IPS DF 6.9 (cell line): ENCODE data around the gene GJB4.

Experiments used
- DNase-seq: peaks from one replicate; pipeline ENCODE4 v3.0.0-alpha.2; 2013; ENCODE audit warnings: low read depth, low spot score
- H3K27ac ChIP-seq: one replicate; pipeline ENCODE4 v1.5.1; 2013; ENCODE audit warnings: low read length, control low read depth
- H3K27me3 ChIP-seq: 2 replicates; pipeline ENCODE4 v1.6.1; 2013; ENCODE audit warnings: mild to moderate bottlenecking, low read length; ENCODE audit not compliant: control insufficient read depth, insufficient read depth
- H3K36me3 ChIP-seq: 2 replicates; pipeline ENCODE4 v1.6.1; 2013; ENCODE audit warnings: low read length; ENCODE audit not compliant: control insufficient read depth, insufficient read depth
- H3K4me1 ChIP-seq: 2 replicates; pipeline ENCODE4 v1.6.1; 2013; ENCODE audit warnings: low read length; ENCODE audit not compliant: control insufficient read depth, insufficient read depth
- H3K4me3 ChIP-seq: 2 replicates; pipeline ENCODE4 v1.5.1; 2013; ENCODE audit warnings: mild to moderate bottlenecking, low read length
- H3K9me3 ChIP-seq: 2 replicates; pipeline ENCODE4 v1.6.1; 2013; ENCODE audit warnings: low read length, inconsistent platforms; ENCODE audit not compliant: control insufficient read depth, insufficient read depth
- WGBS: extraction: QIAGEN DNeasy Blood & Tissue Kit; methylation state at CpG from one replicate; pipeline ENCODE4 v1.1.7; 2013; ENCODE audit warnings: mixed read lengths, missing lambda C conversion rate; ENCODE audit not compliant: insufficient read length, insufficient coverage; 5-methylcytosine and 5-hydroxymethylcytosine counted together

GJB4 gene

GRCh38 chr1:34746785-34747637 lies 12.5 kb upstream of the GJB4 start:
- Histone ChIP-seq H3K27me3 (no peaks in the 10 kb centered on the region), H3K36me3 (no peaks in the 10 kb centered on the region), H3K4me1 (0 out of 2 replicates have a peak, but pooled peaks cover 1% of the 10 kb centered on the region), H3K9me3 (no peaks in the 10 kb centered on the region), H3K4me3 (no peak overlapping the region), H3K27ac (no peak overlapping the region)
- DNase-seq = no peak
- no CpG with 5 or more reads among the region's 18 CpGs for whole genome bisulfite sequencing

- DNase-seq = no peak
- 0 out of 2 replicates have a peak, but pooled peaks cover 1% of the 10 kb centered on the region for H3K4me1 ChIP-seq
- no peaks in the 10 kb centered on the region for H3K27me3 ChIP-seq
- WGBS = no CpG with 5 or more reads among the region's 6 CpGs
- no peaks in the 10 kb centered on the region for H3K36me3 ChIP-seq
- no peak overlapping the region for H3K4me3 ChIP-seq
- H3K27ac ChIP-seq = no peak overlapping the region
- H3K9me3 ChIP-seq = no peaks in the 10 kb centered on the region
Observed at GRCh38 chr1:34747638-34747941, 11.9 kb upstream of the GJB4 start.

- H3K27me3 ChIP-seq = no peaks in the 10 kb centered on the region
- 0 out of 2 replicates have a peak, but pooled peaks cover 1% of the 10 kb centered on the region for H3K4me1 ChIP-seq
- H3K9me3 ChIP-seq = no peaks in the 10 kb centered on the region
- DNase-seq = no peak
- WGBS = no CpG with 5 or more reads among the region's 8 CpGs
- H3K4me3 ChIP-seq = no peak overlapping the region
- no peaks in the 10 kb centered on the region for H3K36me3 ChIP-seq
- no peak overlapping the region for H3K27ac ChIP-seq
Observed at GRCh38 chr1:34749992-34750391, 9.5 kb upstream of the GJB4 start.

GRCh38 chr1:34750610-34751009 lies 8.9 kb upstream of the GJB4 start:
- Histone ChIP-seq H3K27ac (no peak overlapping the region), H3K36me3 (no peaks in the 10 kb centered on the region), H3K9me3 (no peaks in the 10 kb centered on the region), H3K27me3 (no peaks in the 10 kb centered on the region), H3K4me3 (no peak overlapping the region), H3K4me1 (0 out of 2 replicates have a peak, but pooled peaks cover 1% of the 10 kb centered on the region)
- WGBS = no CpG with 5 or more reads among the region's 5 CpGs
- no peak for DNase-seq

GRCh38 chr1:34753163-34753562 lies 6.4 kb upstream of the GJB4 start:
- Histone ChIP-seq H3K9me3 (no peaks in the 10 kb centered on the region), H3K4me3 (no peak overlapping the region), H3K27ac (no peak overlapping the region), H3K27me3 (no peaks in the 10 kb centered on the region), H3K4me1 (0 out of 2 replicates have a peak, but pooled peaks cover 1% of the 10 kb centered on the region), H3K36me3 (no peaks in the 10 kb centered on the region)
- no CpG with 5 or more reads among the region's 3 CpGs for WGBS
- DNase-seq = no peak

- Histone ChIP-seq H3K36me3 (no peaks in the 10 kb centered on the region), H3K4me3 (no peak within 1 kb of the TSS), H3K27me3 (no peaks in the 10 kb centered on the region), H3K9me3 (no peaks in the 10 kb centered on the region), H3K4me1 (peaks cover 3% of the 10 kb centered on the region; the same call in 1 of the 2 replicates), H3K27ac (no peak within 1 kb of the TSS)
- no CpG with 5 or more reads among the region's 13 CpGs for WGBS
- no peak for DNase-seq
Observed at GRCh38 chr1:34754964-34755637, 4.4 kb upstream of the GJB4 start, which contains the start of gene GJB5. Gene GJB5, plus strand, starts transcription at chr1:34755047. Its CDS starts 2,284 bp downstream, at chr1:34757331.

GRCh38 chr1:34755961-34756360 lies 3.6 kb upstream of the GJB4 start:
- Histone ChIP-seq H3K27me3 (no peaks in the 10 kb centered on the region), H3K9me3 (no peaks in the 10 kb centered on the region), H3K27ac (no peak overlapping the region), H3K36me3 (no peaks in the 10 kb centered on the region), H3K4me3 (no peak overlapping the region), H3K4me1 (peaks cover 3% of the 10 kb centered on the region; the same call in 1 of the 2 replicates)
- no peak for DNase-seq
- WGBS = no CpG with 5 or more reads among the region's 6 CpGs

- WGBS = no CpG with 5 or more reads among the region's 21 CpGs
- Histone ChIP-seq H3K4me1 (peaks cover 3% of the 10 kb centered on the region; the same call in 1 of the 2 replicates), H3K36me3 (no peaks in the 10 kb centered on the region), H3K27me3 (no peaks in the 10 kb centered on the region), H3K9me3 (no peaks in the 10 kb centered on the region), H3K4me3 (no peak overlapping the region), H3K27ac (no peak overlapping the region)
- DNase-seq = no peak
Observed at GRCh38 chr1:34757386-34757785, 2.2 kb upstream of the GJB4 start.

GRCh38 chr1:34758751-34759150 lies 789 bp upstream of the GJB4 start:
- no peak for DNase-seq
- no CpG with 5 or more reads among the region's 4 CpGs for WGBS

GRCh38 chr1:34761176-34761761 lies 1.7 kb downstream of the GJB4 start:
- H3K27ac ChIP-seq = no peak overlapping the region
- DNase-seq = no peak
- peaks cover 6% of the 10 kb centered on the region; the same call in 1 of the 2 replicates for H3K4me1 ChIP-seq
- no peak overlapping the region for H3K4me3 ChIP-seq
- H3K36me3 ChIP-seq = no peaks in the 10 kb centered on the region
- no peaks in the 10 kb centered on the region for H3K9me3 ChIP-seq
- no CpG with 5 or more reads among the region's 33 CpGs for WGBS
- no peaks in the 10 kb centered on the region for H3K27me3 ChIP-seq

More at GRCh38 chr1:34758751-34759150, 789 bp upstream of the GJB4 start:
- H3K36me3 ChIP-seq = no peaks in the 10 kb centered on the region
- H3K27ac ChIP-seq = no peak overlapping the region
- no peaks in the 10 kb centered on the region for H3K9me3 ChIP-seq
- no peak overlapping the region for H3K4me3 ChIP-seq
- no peaks in the 10 kb centered on the region for H3K27me3 ChIP-seq
- H3K4me1 ChIP-seq = peaks cover 6% of the 10 kb centered on the region; the same call in 1 of the 2 replicates
